ENCODE data around the gene RND1.

Gene RND1

GRCh38 chr12:48899651-48900050 lies 34.0 kb upstream of the RND1 start:
- Histone ChIP-seq H3K79me2 (ENCODE audit: control insufficient read depth, low read length) (no peaks in the 10 kb centered on the region), H3K9me3 (ENCODE audit: control insufficient read depth, insufficient read depth, low read length) (no peaks in the 10 kb centered on the region), H3K4me3 (ENCODE audit: low read length) (no peak overlapping the region), H3F3A (ENCODE audit: control insufficient read depth, insufficient read depth) (no peaks in the 10 kb centered on the region), H3K27ac (ENCODE audit: low read depth, low read length) (no peak overlapping the region), H3K36me3 (ENCODE audit: control insufficient read depth, low read length) (no peaks in the 10 kb centered on the region), H3K4me2 (ENCODE audit: low read length) (no peak overlapping the region), H3K4me1 (ENCODE audit: control insufficient read depth, low read length) (peaks cover 5% of the 10 kb centered on the region; the same call in 1 of the 2 replicates), H4K20me1 (ENCODE audit: control insufficient read depth, insufficient read depth, low read depth, low read length) (no peaks in the 10 kb centered on the region), H3K27me3 (ENCODE audit: control insufficient read depth, low read length) (peaks cover 8% of the 10 kb centered on the region), H3K9me2 (replicated peaks; ENCODE audit: control insufficient read depth, low read length) (no peaks in the 10 kb centered on the region)
- TF ChIP-seq, protein P1, sequence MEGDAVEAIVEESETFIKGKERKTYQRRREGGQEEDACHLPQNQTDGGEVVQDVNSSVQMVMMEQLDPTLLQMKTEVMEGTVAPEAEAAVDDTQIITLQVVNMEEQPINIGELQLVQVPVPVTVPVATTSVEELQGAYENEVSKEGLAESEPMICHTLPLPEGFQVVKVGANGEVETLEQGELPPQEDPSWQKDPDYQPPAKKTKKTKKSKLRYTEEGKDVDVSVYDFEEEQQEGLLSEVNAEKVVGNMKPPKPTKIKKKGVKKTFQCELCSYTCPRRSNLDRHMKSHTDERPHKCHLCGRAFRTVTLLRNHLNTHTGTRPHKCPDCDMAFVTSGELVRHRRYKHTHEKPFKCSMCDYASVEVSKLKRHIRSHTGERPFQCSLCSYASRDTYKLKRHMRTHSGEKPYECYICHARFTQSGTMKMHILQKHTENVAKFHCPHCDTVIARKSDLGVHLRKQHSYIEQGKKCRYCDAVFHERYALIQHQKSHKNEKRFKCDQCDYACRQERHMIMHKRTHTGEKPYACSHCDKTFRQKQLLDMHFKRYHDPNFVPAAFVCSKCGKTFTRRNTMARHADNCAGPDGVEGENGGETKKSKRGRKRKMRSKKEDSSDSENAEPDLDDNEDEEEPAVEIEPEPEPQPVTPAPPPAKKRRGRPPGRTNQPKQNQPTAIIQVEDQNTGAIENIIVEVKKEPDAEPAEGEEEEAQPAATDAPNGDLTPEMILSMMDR (IDR thresholded peaks at IDR 0.05; ENCODE audit: low read depth, low read length, poor library complexity, severe bottlenecking): no peak
- no peak for TF ChIP-seq EZH2phosphoT487 (IDR thresholded peaks at IDR 0.05; ENCODE audit: borderline replicate concordance, low read length)

DNA sequence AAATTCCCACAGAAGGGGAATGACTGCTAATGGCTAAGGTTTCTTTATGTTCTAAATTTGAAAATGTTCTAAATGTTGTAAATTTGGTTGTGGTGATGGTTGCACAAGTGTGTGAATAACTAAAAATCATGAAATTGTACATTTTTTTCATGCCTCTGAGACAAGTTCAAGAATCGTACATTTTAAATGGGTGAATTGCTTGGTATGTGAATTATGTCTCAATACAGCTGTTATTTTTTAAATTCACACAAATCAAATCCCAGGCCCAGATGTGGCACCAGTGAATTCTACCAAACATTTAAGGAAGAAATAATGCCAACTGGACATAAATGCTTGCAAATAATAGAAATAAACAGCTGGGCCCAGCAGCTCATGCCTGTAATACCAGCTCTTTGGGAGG lies 28.6 kb upstream of the RND1 start:
- H3K4me1 ChIP-seq (ENCODE audit: control insufficient read depth, low read length): peaks cover 9% of the 10 kb centered on the region
- no peak overlapping the region for H3K27ac ChIP-seq (ENCODE audit: low read depth, low read length)
- no peak overlapping the region for H3K4me3 ChIP-seq (ENCODE audit: low read length)
- no peaks in the 10 kb centered on the region for H3K79me2 ChIP-seq (ENCODE audit: control insufficient read depth, low read length)
- no peak for TF ChIP-seq EZH2phosphoT487 (IDR thresholded peaks at IDR 0.05; ENCODE audit: borderline replicate concordance, low read length)
- TF ChIP-seq, protein P1 (IDR thresholded peaks at IDR 0.05; ENCODE audit: low read depth, low read length, poor library complexity, severe bottlenecking): no peak
- no peaks in the 10 kb centered on the region for H3F3A ChIP-seq (ENCODE audit: control insufficient read depth, insufficient read depth)
- no peaks in the 10 kb centered on the region for H3K9me3 ChIP-seq (ENCODE audit: control insufficient read depth, insufficient read depth, low read length)
- H3K27me3 ChIP-seq (ENCODE audit: control insufficient read depth, low read length): peaks cover 21% of the 10 kb centered on the region
- no peaks in the 10 kb centered on the region for H4K20me1 ChIP-seq (ENCODE audit: control insufficient read depth, insufficient read depth, low read depth, low read length)
- H3K4me2 ChIP-seq (ENCODE audit: low read length): no peak overlapping the region
- H3K36me3 ChIP-seq (ENCODE audit: control insufficient read depth, low read length): no peaks in the 10 kb centered on the region
- no peaks in the 10 kb centered on the region for H3K9me2 ChIP-seq (replicated peaks; ENCODE audit: control insufficient read depth, low read length)

- H3F3A ChIP-seq (ENCODE audit: control insufficient read depth, insufficient read depth): no peaks in the 10 kb centered on the region
- no peaks in the 10 kb centered on the region for H3K79me2 ChIP-seq (ENCODE audit: control insufficient read depth, low read length)
- no peak overlapping the region for H3K27ac ChIP-seq (ENCODE audit: low read depth, low read length)
- H3K9me2 ChIP-seq (replicated peaks; ENCODE audit: control insufficient read depth, low read length): no peaks in the 10 kb centered on the region
- H3K27me3 ChIP-seq (ENCODE audit: control insufficient read depth, low read length): peaks cover 18% of the 10 kb centered on the region
- peaks cover 9% of the 10 kb centered on the region for H3K4me1 ChIP-seq (ENCODE audit: control insufficient read depth, low read length)
- no peaks in the 10 kb centered on the region for H3K36me3 ChIP-seq (ENCODE audit: control insufficient read depth, low read length)
- H3K9me3 ChIP-seq (ENCODE audit: control insufficient read depth, insufficient read depth, low read length): no peaks in the 10 kb centered on the region
- peak overlapping the region; percentile 53 for H3K4me2 ChIP-seq (ENCODE audit: low read length)
- TF ChIP-seq, protein P1 (IDR thresholded peaks at IDR 0.05; ENCODE audit: low read depth, low read length, poor library complexity, severe bottlenecking): peak; percentile 88
- 0 out of 2 replicates have a peak, but pooled peaks have one; percentile 82 for TF ChIP-seq EZH2phosphoT487 (IDR thresholded peaks at IDR 0.05; ENCODE audit: borderline replicate concordance, low read length)
- no peak overlapping the region for H3K4me3 ChIP-seq (ENCODE audit: low read length)
- no peaks in the 10 kb centered on the region for H4K20me1 ChIP-seq (ENCODE audit: control insufficient read depth, insufficient read depth, low read depth, low read length)
Observed at GRCh38 chr12:48890657-48891418, 25.2 kb upstream of the RND1 start.
